ENCODE data around the gene PSMF1. TPM values are rescaled to one million over a fixed set of nuclear protein-coding genes. Genes with fewer than 3 reads are reported as not detected.

Gene PSMF1
- total and polyA plus RNA-seq, 2 of the 13 experiments (the other 11 are each of a cell fraction or from before 2014, with no cell fraction given): 82.5 to 86.0 TPM

- TF ChIP-seq ZNF20 (CRISPR knock-in tag; IDR thresholded peaks at IDR 0.05): no peak
- no peak for TF ChIP-seq RORA (CRISPR knock-in tag; IDR thresholded peaks at IDR 0.05)
- TF ChIP-seq ZNF670 (CRISPR knock-in tag; IDR thresholded peaks at IDR 0.05; ENCODE audit: borderline replicate concordance): no peak
- TF ChIP-seq ZNF484 (CRISPR knock-in tag; IDR thresholded peaks at IDR 0.05; ENCODE audit: borderline replicate concordance, low read depth): no peak
- peak; percentile 50; the same call in 1 of the 2 replicates for TF ChIP-seq CBFB (CRISPR knock-in tag; IDR thresholded peaks at IDR 0.05)
- TF ChIP-seq THYN1 (CRISPR knock-in tag; IDR thresholded peaks at IDR 0.05; ENCODE audit: borderline replicate concordance, low read depth): no peak
- TF ChIP-seq GABPB1 (CRISPR knock-in tag; IDR thresholded peaks at IDR 0.05): peak; percentile 34; the same call in 1 of the 2 replicates
- TF ChIP-seq HBP1 (CRISPR knock-in tag; IDR thresholded peaks at IDR 0.05; ENCODE audit: low read depth): no peak
- peak; percentile 95 for TF ChIP-seq MIXL1 (CRISPR knock-in tag; IDR thresholded peaks at IDR 0.05)
- no peak for TF ChIP-seq ZNF24 (IDR thresholded peaks at IDR 0.05)
- no peak for TF ChIP-seq IRF1 (CRISPR knock-in tag; IDR thresholded peaks at IDR 0.05; ENCODE audit: low read depth)
- no peak for TF ChIP-seq ESRRA (CRISPR knock-in tag; IDR thresholded peaks at IDR 0.05; ENCODE audit: low read depth)
- TF ChIP-seq ERF (CRISPR knock-in tag; IDR thresholded peaks at IDR 0.05): peak; percentile 81; the same call in 1 of the 2 replicates
- TF ChIP-seq ZNF776 (CRISPR knock-in tag; IDR thresholded peaks at IDR 0.05): no peak
- TF ChIP-seq TMF1 (CRISPR knock-in tag; IDR thresholded peaks at IDR 0.05; ENCODE audit: low read depth): no peak
- TF ChIP-seq SMAD3 (CRISPR knock-in tag; IDR thresholded peaks at IDR 0.05): 0 out of 2 replicates have a peak, but pooled peaks have one; percentile 69
- TF ChIP-seq MZF1 (CRISPR knock-in tag; IDR thresholded peaks at IDR 0.05; ENCODE audit: borderline replicate concordance): 0 out of 2 replicates have a peak, but pooled peaks have one; percentile 39
- peak; percentile 72 for TF ChIP-seq HNRNPLL (IDR thresholded peaks at IDR 0.05; ENCODE audit: low read depth, low read length, poor library complexity, severe bottlenecking)
- no peak for TF ChIP-seq SOX6 (IDR thresholded peaks at IDR 0.05)
- TF ChIP-seq SOX6 (CRISPR knock-in tag; IDR thresholded peaks at IDR 0.05): peak; percentile 29; the same call in 1 of the 2 replicates
- TF ChIP-seq HDAC1 (CRISPR knock-in tag; IDR thresholded peaks at IDR 0.05): no peak
- no peak for TF ChIP-seq ZNF720 (CRISPR knock-in tag; IDR thresholded peaks at IDR 0.05)
- no peak for TF ChIP-seq ZUFSP (CRISPR knock-in tag; IDR thresholded peaks at IDR 0.05; ENCODE audit: borderline replicate concordance)
- peak; percentile 98 for TF ChIP-seq GZF1 (CRISPR knock-in tag; IDR thresholded peaks at IDR 0.05)
- TF ChIP-seq ZSCAN5A (CRISPR knock-in tag; IDR thresholded peaks at IDR 0.05; ENCODE audit: borderline replicate concordance): 0 out of 2 replicates have a peak, but pooled peaks have one; percentile 24
- TF ChIP-seq YEATS4 (CRISPR knock-in tag; IDR thresholded peaks at IDR 0.05; ENCODE audit: borderline replicate concordance): no peak
Observed at GRCh38 chr20:1212607-1213396, 94.4 kb downstream of the PSMF1 start (continued).
